Measurements from ENCODE around the gene KLHDC8A. TPM values are rescaled to one million over a fixed set of nuclear protein-coding genes. Genes with fewer than 3 reads are reported as not detected.

KLHDC8A gene
- total RNA-seq, 1 donor = not detected

GRCh38 chr1:205304046-205304694, 52.6 kb downstream of the KLHDC8A start:
- Histone ChIP-seq H3K4me2 (ENCODE audit: insufficient read depth, low read length) (no peak overlapping the region), H3K36me3 (ENCODE audit: insufficient read depth, low read length) (peaks cover 61% of the 10 kb centered on the region), H3K27ac (ENCODE audit: low read depth, low read length) (no peak overlapping the region), H3K4me3 (ENCODE audit: insufficient read depth, low read length) (no peak overlapping the region), H3K79me2 (ENCODE audit: insufficient read depth, low read length) (peaks cover 9% of the 10 kb centered on the region), H2AFZ (ENCODE audit: low read length) (no peak overlapping the region), H3K4me1 (ENCODE audit: insufficient read depth, low read length) (peaks cover 27% of the 10 kb centered on the region), H3K9me3 (ENCODE audit: low read depth, low read length) (no peaks in the 10 kb centered on the region), H3K27me3 (ENCODE audit: insufficient read depth, low read length) (no peaks in the 10 kb centered on the region), H4K20me1 (ENCODE audit: insufficient read depth, low read length) (no peaks in the 10 kb centered on the region)
- DNase-seq (ENCODE audit: insufficient read length, low spot score, missing footprints) = no peak
- TF ChIP-seq CTCF (IDR thresholded peaks at IDR 0.05; ENCODE audit: extremely low read depth, low read depth, low read length) = no peak

GRCh38 chr1:205303247-205303888, 53.4 kb downstream of the KLHDC8A start:
- peak; percentile 58 for DNase-seq (ENCODE audit: insufficient read length, low spot score, missing footprints)
- TF ChIP-seq CTCF (IDR thresholded peaks at IDR 0.05; ENCODE audit: extremely low read depth, low read depth, low read length) = no peak
- no peaks in the 10 kb centered on the region for H3K27me3 ChIP-seq (ENCODE audit: insufficient read depth, low read length)
- peaks cover 34% of the 10 kb centered on the region for H3K4me1 ChIP-seq (ENCODE audit: insufficient read depth, low read length)
- H3K36me3 ChIP-seq (ENCODE audit: insufficient read depth, low read length) = peaks cover 53% of the 10 kb centered on the region
- no peak overlapping the region for H3K4me3 ChIP-seq (ENCODE audit: insufficient read depth, low read length)
- H4K20me1 ChIP-seq (ENCODE audit: insufficient read depth, low read length) = no peaks in the 10 kb centered on the region
- no peak overlapping the region for H3K4me2 ChIP-seq (ENCODE audit: insufficient read depth, low read length)
- no peaks in the 10 kb centered on the region for H3K9me3 ChIP-seq (ENCODE audit: low read depth, low read length)
- peaks cover 3% of the 10 kb centered on the region for H3K79me2 ChIP-seq (ENCODE audit: insufficient read depth, low read length)
- H2AFZ ChIP-seq (ENCODE audit: low read length) = no peak overlapping the region
- H3K27ac ChIP-seq (ENCODE audit: low read depth, low read length) = no peak overlapping the region

GRCh38 chr1:205301842-205302588, 54.7 kb downstream of the KLHDC8A start:
- Histone ChIP-seq H2AFZ (ENCODE audit: low read length) (no peak overlapping the region), H3K27me3 (ENCODE audit: insufficient read depth, low read length) (no peaks in the 10 kb centered on the region), H3K4me2 (ENCODE audit: insufficient read depth, low read length) (peak overlapping the region; percentile 44), H4K20me1 (ENCODE audit: insufficient read depth, low read length) (no peaks in the 10 kb centered on the region), H3K79me2 (ENCODE audit: insufficient read depth, low read length) (no peaks in the 10 kb centered on the region), H3K36me3 (ENCODE audit: insufficient read depth, low read length) (peaks cover 40% of the 10 kb centered on the region), H3K4me3 (ENCODE audit: insufficient read depth, low read length) (peak overlapping the region; percentile 33), H3K4me1 (ENCODE audit: insufficient read depth, low read length) (peaks cover 42% of the 10 kb centered on the region), H3K27ac (ENCODE audit: low read depth, low read length) (peak overlapping the region; percentile 99), H3K9me3 (ENCODE audit: low read depth, low read length) (no peaks in the 10 kb centered on the region)
- no peak for TF ChIP-seq CTCF (IDR thresholded peaks at IDR 0.05; ENCODE audit: extremely low read depth, low read depth, low read length)
- peak; percentile 81 for DNase-seq (ENCODE audit: insufficient read length, low spot score, missing footprints)
